GM12878 (cell line): ENCODE results near the gene GABPB2. TPM values are rescaled to one million over a fixed set of nuclear protein-coding genes. Genes with fewer than 3 reads are reported as not detected.

ENCODE experiments used
- ATAC-seq: fragments of 200-7000 bp; cut with Tn5 transposase; 3 replicates; pipeline ENCODE4 v1.9.1; 2020; ENCODE audit warnings: mild to moderate bottlenecking, moderate library complexity
- BruUV-seq: library from RNA; stranded (reverse); fragments of 400-500 nt; replicated peaks from 2 replicates; lab custom pipeline; 2021; lab: Mats Ljungman, UMichigan
- CTCF ChIA-PET: fragments of 300-600 bp; sonication (Branson Sonifier 250); formaldehyde crosslinking; extraction: SDS; loops from one replicate; lab custom pipeline; 2021; ENCODE audit warnings: inconsistent platforms; lab: Yijun Ruan, JAX
- POLR2A ChIA-PET: fragments of 350-600 bp; formaldehyde crosslinking; extraction: SDS; loops from one replicate; lab custom pipeline; 2021; ENCODE audit warnings: inconsistent platforms; lab: Charles Lee
- RAD21 ChIA-PET: fragments of 300-600 bp; sonication (Branson Sonifier 250); formaldehyde crosslinking; loops from one replicate; lab custom pipeline; 2023; ENCODE audit warnings: antibody characterized with exemption; ENCODE audit not compliant: unreplicated experiment; lab: Charles Lee
- SMC1A ChIA-PET: fragments of 300-600 bp; sonication (Branson Sonifier 250); formaldehyde crosslinking; loops from one replicate; lab custom pipeline; 2023; ENCODE audit not compliant: unreplicated experiment, uncharacterized antibody; lab: Charles Lee
- DNase-seq: peaks from one replicate; pipeline ENCODE4 v3.0.0-alpha.2; 2011; ENCODE audit warnings: low read depth, low spot score
- FAIRE-seq: peaks from 3 replicates; lab custom pipeline; 2011; peaks lifted over from hg19 to GRCh38; lab: Jason Lieb, UNC
- H2AFZ ChIP-seq: 2 replicates; pipeline ENCODE4 v1.6.0; 2011; ENCODE audit warnings: low read depth, low read length, control low read depth; ENCODE audit not compliant: control insufficient read depth
- H3K27ac ChIP-seq: 2 replicates; pipeline ENCODE4 v1.5.1; 2011; ENCODE audit warnings: control low read depth; ENCODE audit not compliant: control insufficient read depth, insufficient read depth
- H3K27me3 ChIP-seq, 2 experiments: replicated peaks in 1 of 2; 2 replicates each; pipeline versions ENCODE4 v1.6.0 to v1.6.1; 2011; ENCODE audit warnings: low read length in 1 of 2; ENCODE audit not compliant: control insufficient read depth in 2 of 2, insufficient read depth in 2 of 2
- H3K36me3 ChIP-seq, 2 experiments: 2 replicates each; pipeline ENCODE4 v1.5.1; 2011; ENCODE audit warnings: low read length in 1 of 2; ENCODE audit not compliant: control insufficient read depth in 2 of 2, insufficient read depth in 2 of 2
- H3K4me1 ChIP-seq: 2 replicates; pipeline ENCODE4 v1.6.1; 2011; ENCODE audit warnings: mild to moderate bottlenecking, low read length, moderate library complexity, mixed read lengths; ENCODE audit not compliant: control insufficient read depth, insufficient read depth
- H3K4me2 ChIP-seq: 2 replicates; pipeline ENCODE4 v1.6.0; 2011; ENCODE audit warnings: control low read depth; ENCODE audit not compliant: control insufficient read depth, insufficient read depth
- H3K4me3 ChIP-seq: fragments of 200-600 bp; sonication (generic); 2 replicates; pipeline ENCODE4 v1.5.1; 2016
- H3K79me2 ChIP-seq: 2 replicates; pipeline ENCODE4 v1.6.0; 2011; ENCODE audit warnings: low read length; ENCODE audit not compliant: control insufficient read depth, insufficient read depth
- H3K9ac ChIP-seq: 2 replicates; pipeline ENCODE4 v1.8.0; 2011; ENCODE audit warnings: low read length, control low read depth, mixed read lengths; ENCODE audit not compliant: control insufficient read depth, insufficient read depth
- H3K9me3 ChIP-seq: replicated peaks from 3 replicates; pipeline ENCODE4 v1.5.1; 2011; ENCODE audit warnings: mild to moderate bottlenecking, low read length; ENCODE audit not compliant: control insufficient read depth, insufficient read depth
- H4K20me1 ChIP-seq: 2 replicates; pipeline ENCODE4 v1.6.0; 2011; ENCODE audit not compliant: control insufficient read depth, insufficient read depth
- GABPA ChIP-seq: IDR thresholded peaks from 2 replicates; pipeline ENCODE4 v1.6.1; 2014; ENCODE audit warnings: antibody characterized with exemption, low read depth, mild to moderate bottlenecking, inconsistent platforms
- JUNB ChIP-seq: IDR thresholded peaks from 2 replicates; pipeline ENCODE4 v1.6.1; 2016; ENCODE audit warnings: antibody characterized with exemption, mild to moderate bottlenecking
- LARP7 ChIP-seq: fragments of 450-650 bp; IDR thresholded peaks from 2 replicates; pipeline ENCODE4 v1.6.1; 2017; ENCODE audit warnings: mild to moderate bottlenecking
- MAX ChIP-seq: IDR thresholded peaks from 2 replicates; pipeline ENCODE4 v1.6.1; 2012; ENCODE audit warnings: low read depth, low read length, improper control_type of control experiment
- NFIC ChIP-seq: IDR thresholded peaks from 2 replicates; pipeline ENCODE4 v1.6.1; 2012; ENCODE audit warnings: low read depth, mild to moderate bottlenecking, inconsistent platforms, low read length, moderate library complexity
- PBX3 ChIP-seq: IDR thresholded peaks from 2 replicates; pipeline ENCODE4 v1.6.1; 2011; ENCODE audit warnings: mild to moderate bottlenecking, low read depth, low read length, moderate library complexity; ENCODE audit not compliant: insufficient replicate concordance
- RELB ChIP-seq: fragments of 450-650 bp; IDR thresholded peaks from 2 replicates; pipeline ENCODE4 v1.6.1; 2017; ENCODE audit warnings: low read depth, mild to moderate bottlenecking, moderate library complexity
- SIX5 ChIP-seq: IDR thresholded peaks from 2 replicates; pipeline ENCODE4 v1.6.1; 2011; ENCODE audit warnings: mild to moderate bottlenecking, low read depth, low read length, moderate library complexity; ENCODE audit not compliant: severe bottlenecking
- ZNF687 ChIP-seq: fragments of 450-650 bp; IDR thresholded peaks from 2 replicates; pipeline ENCODE4 v1.6.1; 2017; ENCODE audit warnings: mild to moderate bottlenecking, moderate library complexity
- WGBS: methylation state at CpG from one replicate; pipeline ENCODE4 v1.1.6; 2016; ENCODE audit warnings: low lambda C conversion rate; ENCODE audit not compliant: insufficient replicate concordance, insufficient coverage; ENCODE audit errors: missing lambda C conversion rate; 5-methylcytosine and 5-hydroxymethylcytosine counted together
- in situ Hi-C: fragments of 300-500 bp; cut with MboI; formaldehyde crosslinking; loops from 9 replicates; pipeline ENCODE4 v1.14.3; 2018; ENCODE audit warnings: mixed read lengths
- intact Hi-C: fragments of 100-400 bp; cut with micrococcal nuclease; formaldehyde crosslinking; loops from one replicate; pipeline ENCODE4 v1.14.2; 2022; ENCODE audit not compliant: unreplicated experiment
- polyA plus RNA-seq, 11 experiments: library from polyadenylated mRNA; depleted of rRNA in 4 of 11; unstranded in 6 of 11; stranded (reverse) in 5 of 11; fragments of >200 nt; fragmentation: Nextera tagmentation in 4 of 11; fragmentation: Illumina TruSeq in 1 of 11; extraction: Ambion mirVana in 4 of 11; extraction: Trizol in 1 of 11; gene quantifications; 1 replicate in 1 of 11; 2 replicates in 10 of 11; pipeline versions ENCODE4 v1.2.1 to v1.2.3, GENCODE V29; 2011 to 2016; ENCODE audit warnings: inconsistent platforms in 2 of 11, missing spikeins in 2 of 11, low read depth in 1 of 11
- total RNA-seq, 4 experiments: library from RNA; depleted of rRNA in 3 of 4; stranded (reverse); fragments of >200 nt in 3 of 4; fragmentation: Illumina TruSeq in 1 of 4; extraction: Trizol in 1 of 4; gene quantifications; 2 replicates each; pipeline versions ENCODE4 v1.2.1 to v1.2.3, GENCODE V29; 2013 to 2021

Gene GABPB2
- total and polyA plus RNA-seq, 10 of the 15 experiments (the other 5 are each of a cell fraction or from before 2014, with no cell fraction given): 2.3 to 10.5 (median 6.9) TPM

- in situ Hi-C loops (no loop called here), intact Hi-C loops (no loop called here)
- FAIRE-seq: no peak
- SMC1A ChIA-PET: interaction anchor here (1.2 to 1.4 kb wide), 2 partner anchors 14 to 72 kb away, joined by 3 read pairs; partner anchors contain the start of gene TNFAIP8L2
- Histone ChIP-seq H3K79me2 (peaks cover 10% of the 10 kb centered on the region), H4K20me1 (no peaks in the 10 kb centered on the region; the same call in 1 of the 2 replicates), H3K27me3 (no peaks in the 10 kb centered on the region), H3K9me3 (no peaks in the 10 kb centered on the region), H2AFZ (no peak overlapping the region), H3K4me3 (no peak overlapping the region), H3K4me1 (peaks cover 6% of the 10 kb centered on the region), H3K27ac (no peak overlapping the region), H3K36me3 (peaks cover 3 to 9% of the 10 kb centered on the region in 2 experiments; a peak in 3 of 4 replicates), H3K4me2 (no peak overlapping the region), H3K9ac (no peak overlapping the region)
- no peak for DNase-seq
- TF ChIP-seq ZNF687 (no peak), MAX (no peak), RELB (no peak), JUNB (no peak), PBX3 (no peak), SIX5 (no peak), NFIC (no peak), GABPA (no peak), LARP7 (no peak)
- RAD21 ChIA-PET: interaction anchor here (0.5 to 0.6 kb wide), 2 partner anchors 19 to 45 kb away, joined by 3 to 4 read pairs; no protein-coding TSS in a partner anchor
- CTCF ChIA-PET: interaction anchor here (1.0 to 1.2 kb wide), 2 partner anchors 15 to 81 kb away, joined by 3 to 4 read pairs; partner anchors contain the start of gene TNFAIP8L2
- 94% methylated on average over 5 of the region's 5 CpGs for WGBS
- no TSS peak for BruUV-seq
- POLR2A ChIA-PET: interaction anchor here (0.6 kb wide), 1 partner anchor 43 kb away, joined by 4 read pairs; no protein-coding TSS in a partner anchor
- ATAC-seq: no peak
These were observed 100.6 kb downstream of the GABPB2 start for GRCh38 chr1:151171190-151171589.
